RWPE1 (cell line): Measurements from ENCODE around the gene EVL.

Experiments used
- CTCF ChIA-PET: fragments of 350-600 bp; sonication (Branson Sonifier 250); formaldehyde crosslinking; extraction: SDS; loops from one replicate; lab custom pipeline; 2021; lab: Yijun Ruan, JAX
- POLR2A ChIA-PET: fragments of 400-600 bp; formaldehyde crosslinking; extraction: SDS; loops from one replicate; lab custom pipeline; 2020; ENCODE audit warnings: antibody characterized with exemption; ENCODE audit not compliant: low non-redundant PET; lab: Yijun Ruan, JAX
- DNase-seq: peaks from one replicate; pipeline ENCODE4 v3.0.0; 2012; ENCODE audit warnings: low spot score
- H3K27ac ChIP-seq: fragments of 450-650 bp; 2 replicates; pipeline ENCODE4 v1.5.1; 2017
- CTCF ChIP-seq: fragments of 450-650 bp; conservative IDR thresholded peaks from 2 replicates; pipeline ENCODE4 v1.5.1; 2017; ENCODE audit warnings: low read depth, mild to moderate bottlenecking

Gene EVL

GRCh38 chr14:100144996-100145646 is 79.9 kb downstream of the EVL start:
- ChIA-PET CTCF (interaction anchor here (0.6 to 1.1 kb wide), 2 partner anchors 10 to 68 kb away, joined by 3 read pairs; no protein-coding TSS in a partner anchor), POLR2A (no interaction called here)
- peak overlapping the region; percentile 43 for H3K27ac ChIP-seq
- DNase-seq: no peak
- no peak for TF ChIP-seq CTCF

- TF ChIP-seq CTCF: no peak
- DNase-seq: no peak
- peak overlapping the region; percentile 43; the same call in 1 of the 2 replicates for H3K27ac ChIP-seq
- ChIA-PET CTCF (interaction anchor here (0.6 to 1.1 kb wide), 3 partner anchors 10 to 93 kb away, joined by 3 read pairs; no protein-coding TSS in a partner anchor), POLR2A (no interaction called here)
Measured at GRCh38 chr14:100145682-100146464, 80.7 kb downstream of the EVL start.

- no peak for TF ChIP-seq CTCF
- no peak for DNase-seq
- CTCF ChIA-PET: interaction anchor here (0.8 to 1.1 kb wide), 2 partner anchors 9 to 35 kb away, joined by 3 read pairs; no protein-coding TSS in a partner anchor
- POLR2A ChIA-PET: no interaction called here
- no peak overlapping the region for H3K27ac ChIP-seq
Measured at GRCh38 chr14:100146531-100147091, 81.4 kb downstream of the EVL start.

- CTCF ChIA-PET: no interaction called here
- no peak for TF ChIP-seq CTCF
- no peak for DNase-seq
- H3K27ac ChIP-seq: no peak overlapping the region
- POLR2A ChIA-PET: no interaction called here
Measured at GRCh38 chr14:100147181-100147631, 82.0 kb downstream of the EVL start.

GRCh38 chr14:100147691-100148464 is 82.7 kb downstream of the EVL start:
- POLR2A ChIA-PET: no interaction called here
- DNase-seq: no peak
- CTCF ChIA-PET: no interaction called here
- no peak overlapping the region for H3K27ac ChIP-seq
- TF ChIP-seq CTCF: no peak
